Upper lobe of left lung (tissue), 6 donors: ENCODE data around the gene DBH. TPM values are rescaled to one million over a fixed set of nuclear protein-coding genes. Genes with fewer than 3 reads are reported as not detected.

Experiments
- ATAC-seq, 2 donors: fragments of 200-7000 bp; cut with Tn5 transposase; one replicate each; pipeline ENCODE4 v1.9.1; 2022; ENCODE audit warnings: mild to moderate bottlenecking in 2 of 2, moderate library complexity in 2 of 2; ENCODE audit not compliant: low FRiP score in 2 of 2
- DNase-seq, 2 donors: peaks; one replicate each; pipeline ENCODE4 v3.0.0-alpha.2; 2019 to 2020
- H3K27ac ChIP-seq, 4 donors: fragments of 200-600 bp; sonication (generic); one replicate each; pipeline ENCODE4 v1.5.1; 2016 to 2019
- H3K27me3 ChIP-seq, 4 donors: fragments of 200-600 bp; sonication (generic); one replicate each; pipeline ENCODE4 v1.5.1; 2017 to 2019
- H3K36me3 ChIP-seq, 4 donors: fragments of 200-600 bp; sonication (generic); one replicate each; pipeline ENCODE4 v1.5.1; 2016 to 2019
- H3K4me1 ChIP-seq, 4 donors: fragments of 200-600 bp; sonication (generic); one replicate each; pipeline ENCODE4 v1.5.1; 2018 to 2019
- H3K4me3 ChIP-seq, 4 donors: fragments of 200-600 bp; sonication (generic); one replicate each; pipeline ENCODE4 v1.5.1; 2017 to 2019; ENCODE audit warnings: mild to moderate bottlenecking in 2 of 4, moderate library complexity in 1 of 4
- H3K9me3 ChIP-seq, 4 donors: fragments of 200-600 bp; sonication (generic); one replicate each; pipeline ENCODE4 v1.5.1; 2018 to 2019
- CTCF ChIP-seq, 6 experiments: fragments of 450-650 bp in 4 of 6; fragments of 200-600 bp in 2 of 6; sonication (generic) in 2 of 6; IDR thresholded peaks; one replicate each; pipeline ENCODE4 v1.5.1; 2016 to 2019; ENCODE audit warnings: antibody characterized with exemption in 6 of 6
- EP300 ChIP-seq, 4 donors: sonication (generic); formaldehyde crosslinking; IDR thresholded peaks; one replicate each; pipeline ENCODE4 v1.5.1; 2017; ENCODE audit warnings: antibody characterized with exemption in 4 of 4, control low read depth in 2 of 4
- POLR2A ChIP-seq, 4 donors: fragments of 450-650 bp; IDR thresholded peaks; one replicate each; pipeline ENCODE4 v1.5.1; 2016 to 2017; ENCODE audit warnings: antibody characterized with exemption in 4 of 4, mild to moderate bottlenecking in 2 of 4
- POLR2AphosphoS5 ChIP-seq, 2 donors: sonication (generic); formaldehyde crosslinking; IDR thresholded peaks; one replicate each; pipeline ENCODE4 v1.5.1; 2017; ENCODE audit warnings: antibody characterized with exemption in 2 of 2
- WGBS, 2 donors: methylation state at CpG; one replicate each; pipeline ENCODE4 v1.1.5; 2017 to 2018; 5-methylcytosine and 5-hydroxymethylcytosine counted together
- total RNA-seq, 6 donors: library from RNA; depleted of rRNA in 4 of 6; stranded (reverse); fragments of >200 nt in 4 of 6; gene quantifications; one replicate each; pipeline versions ENCODE4 v1.1.0 to v1.2.1, GENCODE V29; 2016 to 2021
- donor health status: DM: no; HTN: no; CAD: no; lungs with moderate emphysema.
- donor health status: DM: no; HTN: yes; CAD: no; lungs with severe emphysema.

The DBH gene
- total RNA-seq, 6 donors from 2014 or later = 0.27 TPM; not detected in 5

GRCh38 chr9:133687856-133688761, 51.9 kb downstream of the DBH start:
- Histone ChIP-seq H3K4me1 (peaks cover 14 to 20% (median 18%) of the 10 kb centered on the region in 4 donors), H3K4me3 (no peak overlapping the region), H3K9me3 (no peaks in the 10 kb centered on the region), H3K36me3 (no peaks in the 10 kb centered on the region), H3K27me3 (no peaks in the 10 kb centered on the region), H3K27ac (no peak overlapping the region)
- 90 to 93% methylated on average over 25 to 30 of the region's 34 CpGs for WGBS, 2 donors
- no peak for ATAC-seq
- DNase-seq = peak in 1 of 2 donors; percentile 72
- no peak for TF ChIP-seq CTCF (IDR thresholded peaks at IDR 0.05)
- no peak for TF ChIP-seq POLR2A (IDR thresholded peaks at IDR 0.05)
- TF ChIP-seq POLR2AphosphoS5 (IDR thresholded peaks at IDR 0.05) = no peak
- TF ChIP-seq EP300 (IDR thresholded peaks at IDR 0.05) = no peak

GRCh38 chr9:133689151-133689763, 53.1 kb downstream of the DBH start:
- Histone ChIP-seq H3K4me1 (peaks cover 5 to 9% (median 7%) of the 10 kb centered on the region in 4 donors), H3K27ac (no peak overlapping the region), H3K9me3 (no peaks in the 10 kb centered on the region), H3K27me3 (no peaks in the 10 kb centered on the region), H3K36me3 (no peaks in the 10 kb centered on the region), H3K4me3 (no peak overlapping the region)
- 84 to 89% methylated on average over 10 of the region's 10 CpGs for WGBS, 2 donors
- no peak for DNase-seq
- no peak for ATAC-seq
- TF ChIP-seq EP300 (IDR thresholded peaks at IDR 0.05) (no peak), POLR2AphosphoS5 (IDR thresholded peaks at IDR 0.05) (no peak), POLR2A (IDR thresholded peaks at IDR 0.05) (no peak), CTCF (IDR thresholded peaks at IDR 0.05) (no peak)

- H3K27ac ChIP-seq = no peak overlapping the region
- DNase-seq (peak; percentile 76 to 82), ATAC-seq (peak; percentile 18 to 81)
- H3K36me3 ChIP-seq = no peaks in the 10 kb centered on the region
- no peaks in the 10 kb centered on the region for H3K9me3 ChIP-seq
- no peaks in the 10 kb centered on the region for H3K27me3 ChIP-seq
- TF ChIP-seq POLR2AphosphoS5 (IDR thresholded peaks at IDR 0.05) (no peak), EP300 (IDR thresholded peaks at IDR 0.05) (no peak), CTCF (IDR thresholded peaks at IDR 0.05) (no peak), POLR2A (IDR thresholded peaks at IDR 0.05) (no peak)
- H3K4me3 ChIP-seq = no peak overlapping the region
- peaks cover 0 to 3% (median under 1%) of the 10 kb centered on the region in 4 donors for H3K4me1 ChIP-seq
- 68 to 72% methylated on average over 4 to 7 of the region's 11 CpGs for WGBS, 2 donors
Observed at GRCh38 chr9:133690081-133690561, 54.0 kb downstream of the DBH start.

GRCh38 chr9:133691191-133691590, 55.0 kb downstream of the DBH start:
- Histone ChIP-seq H3K4me1 (peaks cover 0 to 3% (median 0%) of the 10 kb centered on the region in 4 donors), H3K4me3 (no peak overlapping the region), H3K36me3 (no peaks in the 10 kb centered on the region), H3K27me3 (no peaks in the 10 kb centered on the region), H3K9me3 (no peaks in the 10 kb centered on the region), H3K27ac (no peak overlapping the region)
- ATAC-seq = no peak
- peak in 1 of 2 donors; percentile 52 for DNase-seq
- no peak for TF ChIP-seq POLR2A (IDR thresholded peaks at IDR 0.05)
- no peak for TF ChIP-seq EP300 (IDR thresholded peaks at IDR 0.05)
- no peak for TF ChIP-seq POLR2AphosphoS5 (IDR thresholded peaks at IDR 0.05)
- no peak for TF ChIP-seq CTCF (IDR thresholded peaks at IDR 0.05)
- 69 to 78% methylated on average over 2 to 4 of the region's 4 CpGs for WGBS, 2 donors
